CD4-positive, alpha-beta memory T cell (primary cell): ENCODE measurements around the gene ATP6V1F. TPM values are rescaled to one million over a fixed set of nuclear protein-coding genes. Genes with fewer than 3 reads are reported as not detected.

Source experiments
- CTCF ChIA-PET: fragments of 350-600 bp; sonication (Branson Sonifier 250); formaldehyde crosslinking; loops from one replicate; lab custom pipeline; 2021; ENCODE audit warnings: inconsistent platforms; ENCODE audit not compliant: partially characterized antibody; lab: Charles Lee
- POLR2A ChIA-PET: fragments of 350-600 bp; sonication (Branson Sonifier 250); formaldehyde crosslinking; loops from one replicate; lab custom pipeline; 2021; ENCODE audit not compliant: partially characterized antibody; lab: Charles Lee
- DNase-seq, 5 donors: peaks; one replicate each; pipeline versions ENCODE4 v3.0.0 to v3.0.0-alpha.2; 2020 to 2022; ENCODE audit warnings: mixed read lengths in 1 of 5
- H3K27ac ChIP-seq: one replicate; pipeline ENCODE4 v1.7.0; 2013; ENCODE audit warnings: low read depth, low read length
- H3K27me3 ChIP-seq: 2 replicates; pipeline ENCODE4 v1.7.0; 2013; ENCODE audit warnings: mild to moderate bottlenecking, low read length, moderate library complexity; ENCODE audit not compliant: insufficient read depth
- H3K36me3 ChIP-seq: 2 replicates; pipeline ENCODE4 v1.7.0; 2013; ENCODE audit warnings: mild to moderate bottlenecking, low read length, moderate library complexity; ENCODE audit not compliant: insufficient read depth
- H3K4me1 ChIP-seq: 2 replicates; pipeline ENCODE4 v1.7.0; 2013; ENCODE audit warnings: mild to moderate bottlenecking, low read length, moderate library complexity; ENCODE audit not compliant: insufficient read depth
- H3K4me3 ChIP-seq, 2 donors: one replicate each; pipeline ENCODE4 v1.7.0; 2013; ENCODE audit warnings: low read length in 2 of 2, mild to moderate bottlenecking in 1 of 2
- H3K9me3 ChIP-seq, 2 donors: one replicate each; pipeline ENCODE4 v1.7.0; 2013; ENCODE audit warnings: low read length in 2 of 2, control low read depth in 1 of 2; ENCODE audit not compliant: control insufficient read depth in 1 of 2
- H3K27ac Mint-ChIP-seq, 7 donors: one replicate each; pipeline ENCODE4 v1.8.0; 2020 to 2021; ENCODE audit warnings: mixed read lengths in 7 of 7, mild to moderate bottlenecking in 6 of 7, inconsistent platforms in 3 of 7, moderate library complexity in 3 of 7
- H3K27me3 Mint-ChIP-seq, 2 donors: one replicate each; pipeline ENCODE4 v1.8.0; 2020 to 2021; ENCODE audit warnings: mixed read lengths in 2 of 2
- H3K36me3 Mint-ChIP-seq, 2 donors: one replicate each; pipeline ENCODE4 v1.8.0; 2020 to 2021; ENCODE audit warnings: mixed read lengths in 2 of 2, inconsistent platforms in 1 of 2, mild to moderate bottlenecking in 1 of 2
- H3K4me1 Mint-ChIP-seq, 4 donors: one replicate each; pipeline ENCODE4 v1.8.0; 2020 to 2021; ENCODE audit warnings: mixed read lengths in 4 of 4, mild to moderate bottlenecking in 1 of 4
- H3K4me3 Mint-ChIP-seq, 8 donors: one replicate each; pipeline ENCODE4 v1.8.0; 2020 to 2021; ENCODE audit warnings: mixed read lengths in 8 of 8, mild to moderate bottlenecking in 7 of 8, moderate library complexity in 6 of 8, inconsistent platforms in 3 of 8
- H3K9me3 Mint-ChIP-seq, 8 donors: one replicate each; pipeline ENCODE4 v1.8.0; 2020 to 2021; ENCODE audit warnings: mixed read lengths in 8 of 8, mild to moderate bottlenecking in 5 of 8, inconsistent platforms in 3 of 8, moderate library complexity in 1 of 8
- intact Hi-C: fragments of 100-400 bp; cut with micrococcal nuclease; formaldehyde crosslinking; loops from one replicate; pipeline ENCODE4 v1.15.1; 2023
- polyA plus RNA-seq, 2 donors: library from polyadenylated mRNA; unstranded; fragments of 300-500 nt; fragmentation: Illumina TruSeq; gene quantifications; one replicate each; pipeline ENCODE4 v1.2.3, GENCODE V29; 2021
- total RNA-seq, 2 experiments: library from RNA; stranded (reverse); gene quantifications; one replicate each; pipeline ENCODE4 v1.2.3, GENCODE V29; 2021

ATP6V1F gene
- total and polyA plus RNA-seq, 4 experiments from 2014 or later = 74.6 to 392 (median 175) TPM

- Mint-ChIP-seq H3K4me3 (no peak overlapping the region), H3K27ac (no peak overlapping the region), H3K27me3 (peaks cover 1 to 5% of the 10 kb centered on the region in 2 donors), H3K4me1 (peaks cover 0 to 7% (median 2%) of the 10 kb centered on the region in 4 donors), H3K9me3 (no peaks in the 10 kb centered on the region), H3K36me3 (no peaks in the 10 kb centered on the region)
- H3K27me3 ChIP-seq = no peaks in the 10 kb centered on the region
- POLR2A ChIA-PET = no interaction called here
- DNase-seq = no peak
- intact Hi-C loops = no loop called here
- no peak overlapping the region for H3K4me3 ChIP-seq
- peaks cover 3% of the 10 kb centered on the region for H3K4me1 ChIP-seq
- no peaks in the 10 kb centered on the region for H3K36me3 ChIP-seq
- no peaks in the 10 kb centered on the region for H3K9me3 ChIP-seq
- CTCF ChIA-PET = interaction anchor here (2.3 to 7.1 kb wide), 4 partner anchors 19 to 273 kb away, joined by 6 to 68 read pairs (median 34); partner anchors contain the start of gene ATP6V1F
- H3K27ac ChIP-seq = no peak overlapping the region
Observed at GRCh38 chr7:128881458-128882125, 18.9 kb downstream of the ATP6V1F start.

DNA sequence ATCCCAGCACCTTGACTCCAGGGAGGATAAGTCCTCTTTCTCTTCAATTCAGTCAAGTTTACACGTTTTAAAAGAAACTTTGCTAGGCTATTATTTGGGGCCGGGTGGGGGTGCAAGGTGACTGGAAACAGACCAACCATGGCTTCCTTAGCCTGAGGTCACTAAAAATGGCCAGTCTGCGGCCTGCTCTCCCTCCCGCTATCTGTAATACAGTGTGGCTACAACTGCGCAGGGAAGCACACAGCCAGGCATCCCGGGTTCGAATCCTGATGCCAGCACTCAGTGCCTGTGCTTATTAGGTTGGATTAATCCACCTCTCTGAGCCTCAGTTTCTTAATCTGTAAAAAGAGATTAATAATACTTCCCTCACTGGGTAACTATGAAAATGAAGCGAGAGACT, 19.5 kb downstream of the ATP6V1F start:
- intact Hi-C loops = no loop called here
- Histone ChIP-seq H3K4me1 (peaks cover 3% of the 10 kb centered on the region), H3K9me3 (no peaks in the 10 kb centered on the region), H3K27ac (no peak overlapping the region), H3K27me3 (no peaks in the 10 kb centered on the region), H3K4me3 (no peak overlapping the region), H3K36me3 (no peaks in the 10 kb centered on the region)
- Mint-ChIP-seq H3K4me3 (no peak overlapping the region), H3K4me1 (peaks cover 0 to 7% (median 2%) of the 10 kb centered on the region in 4 donors), H3K9me3 (no peaks in the 10 kb centered on the region), H3K27me3 (peaks cover 1 to 5% of the 10 kb centered on the region in 2 donors), H3K36me3 (no peaks in the 10 kb centered on the region), H3K27ac (no peak overlapping the region)
- ChIA-PET POLR2A (no interaction called here), CTCF (interaction anchor here (1.6 to 7.1 kb wide), 7 partner anchors 20 to 408 kb away, joined by 6 to 68 read pairs (median 8); partner anchors contain the start of gene ATP6V1F)
- no peak for DNase-seq

DNA sequence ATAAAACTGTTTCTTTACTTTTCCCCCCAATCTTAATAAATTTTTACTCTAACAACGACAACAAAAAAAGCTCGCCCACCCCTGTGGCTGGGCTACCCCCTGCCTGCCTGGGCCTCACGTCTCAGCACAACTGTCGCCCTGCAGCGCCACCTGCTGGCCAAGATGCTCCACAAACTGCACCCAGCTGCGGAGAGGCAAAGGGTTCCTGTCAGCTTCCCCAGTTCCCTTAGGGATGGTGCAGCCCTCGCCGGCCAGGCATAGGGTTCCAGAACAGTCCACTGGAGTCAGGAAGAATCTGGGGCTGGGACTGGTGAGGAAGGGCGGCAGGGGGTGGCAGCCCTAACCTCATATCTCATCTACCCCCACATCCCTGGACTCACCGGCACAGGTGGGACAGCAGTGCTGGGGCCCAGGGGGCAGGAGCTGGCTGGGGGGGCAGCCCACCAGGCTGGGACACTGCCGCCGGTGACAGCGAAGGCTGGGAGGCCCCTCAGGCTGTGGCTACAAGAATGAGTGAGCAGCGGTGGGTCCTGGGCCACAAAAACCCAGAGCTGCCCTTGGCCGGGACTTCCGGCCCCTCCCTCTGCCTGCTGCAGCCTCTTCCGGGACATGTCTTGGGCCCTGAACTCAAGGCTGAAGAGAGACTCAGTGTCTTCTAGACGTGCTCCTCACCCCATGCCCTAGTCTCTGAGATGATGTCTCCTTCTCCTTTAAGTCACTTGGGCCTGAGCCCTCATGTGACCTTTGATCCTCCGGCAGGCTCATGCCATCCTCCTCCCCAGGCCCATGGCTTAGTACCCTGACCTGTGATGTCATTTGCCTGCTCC, 21.2 kb downstream of the ATP6V1F start:
- H3K9me3 ChIP-seq = no peaks in the 10 kb centered on the region
- peaks cover 0 to 4% (median 2%) of the 10 kb centered on the region in 4 donors for H3K4me1 Mint-ChIP-seq
- ChIA-PET CTCF (interaction anchor here (0.7 to 7.1 kb wide), 29 partner anchors 9 to 457 kb away, joined by 3 to 68 read pairs (median 5); partner anchors contain the start of genes ATP6V1F, CALU and METTL2B), POLR2A (interaction anchor here (0.6 to 1.1 kb wide), 4 partner anchors 20 to 93 kb away, joined by 3 to 4 read pairs (median 3); partner anchors contain the start of gene CCDC136)
- H3K4me3 ChIP-seq = no peak overlapping the region
- peak overlapping the region in 5 of 8 donors; percentile 11 to 49 (median 31) for H3K4me3 Mint-ChIP-seq
- H3K27me3 ChIP-seq = no peaks in the 10 kb centered on the region
- H3K9me3 Mint-ChIP-seq = no peaks in the 10 kb centered on the region
- intact Hi-C loops = loop anchor here (1.0 kb wide), 4 partner anchors 15 to 408 kb away; partner anchors contain the start of gene METTL2B
- no peaks in the 10 kb centered on the region for H3K4me1 ChIP-seq
- no peaks in the 10 kb centered on the region for H3K36me3 ChIP-seq
- H3K27ac Mint-ChIP-seq = peak overlapping the region in 3 of 7 donors; percentile 38 to 69 (median 66)
- DNase-seq = peak; percentile 75 to 82 (median 76)
- H3K36me3 Mint-ChIP-seq = no peaks in the 10 kb centered on the region
- H3K27ac ChIP-seq = no peak overlapping the region
- peaks cover 1 to 5% of the 10 kb centered on the region in 2 donors for H3K27me3 Mint-ChIP-seq

DNA sequence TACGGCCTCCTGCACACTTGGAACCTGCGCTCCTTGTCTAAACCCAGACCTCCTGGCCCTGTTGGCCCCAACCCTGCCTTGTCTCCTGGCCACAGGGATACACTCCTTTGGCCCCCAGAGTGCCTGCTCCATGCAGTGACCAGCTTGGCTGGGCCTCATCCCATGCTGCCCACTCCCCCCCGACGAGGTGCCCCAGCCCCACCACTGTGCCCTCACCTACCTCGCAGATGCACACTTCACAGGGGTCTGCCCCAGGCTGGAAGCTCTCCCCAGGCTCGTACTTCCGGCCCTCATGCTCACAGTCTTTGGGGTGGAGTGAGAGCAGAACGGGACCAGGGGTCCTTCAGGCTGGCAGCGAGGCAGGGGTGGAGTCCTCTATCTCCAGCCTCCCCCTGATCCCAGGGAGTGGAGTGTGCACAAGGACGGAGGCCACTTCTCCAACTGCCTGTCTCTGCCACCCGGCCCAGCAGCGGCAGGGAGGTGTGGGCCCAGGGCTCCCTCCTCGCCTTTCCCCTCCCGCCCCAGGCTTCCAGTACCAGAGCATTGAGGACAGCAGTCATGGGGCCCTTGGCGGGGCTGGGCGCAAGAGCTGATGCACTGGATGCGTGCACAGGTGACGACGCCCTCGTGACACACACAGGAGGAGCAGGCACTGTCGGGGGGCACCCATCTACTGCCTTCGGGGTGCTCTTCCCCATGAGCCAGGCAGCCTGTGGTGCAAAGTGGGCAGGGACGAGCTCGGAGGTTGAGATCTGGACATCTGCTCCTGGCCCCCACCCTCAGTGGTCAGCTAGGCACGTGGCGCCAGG, 22.1 kb downstream of the ATP6V1F start:
- H3K9me3 ChIP-seq = no peaks in the 10 kb centered on the region
- CTCF ChIA-PET = interaction anchor here (1.2 to 7.1 kb wide), 6 partner anchors 23 to 274 kb away, joined by 4 to 68 read pairs (median 12); partner anchors contain the start of gene ATP6V1F
- Mint-ChIP-seq H3K27ac (no peak overlapping the region), H3K27me3 (peaks cover 4 to 7% of the 10 kb centered on the region in 2 donors), H3K4me1 (peaks cover 0 to 4% (median 2%) of the 10 kb centered on the region in 4 donors), H3K9me3 (no peaks in the 10 kb centered on the region), H3K4me3 (no peak overlapping the region), H3K36me3 (no peaks in the 10 kb centered on the region)
- H3K4me1 ChIP-seq = no peaks in the 10 kb centered on the region
- DNase-seq = no peak
- H3K27me3 ChIP-seq = no peaks in the 10 kb centered on the region
- no peak overlapping the region for H3K4me3 ChIP-seq
- no peak overlapping the region for H3K27ac ChIP-seq
- no peaks in the 10 kb centered on the region for H3K36me3 ChIP-seq
- POLR2A ChIA-PET = interaction anchor here (1.1 kb wide), 1 partner anchor 21 kb away, joined by 3 read pairs; no protein-coding TSS in a partner anchor
- intact Hi-C loops = no loop called here

DNA sequence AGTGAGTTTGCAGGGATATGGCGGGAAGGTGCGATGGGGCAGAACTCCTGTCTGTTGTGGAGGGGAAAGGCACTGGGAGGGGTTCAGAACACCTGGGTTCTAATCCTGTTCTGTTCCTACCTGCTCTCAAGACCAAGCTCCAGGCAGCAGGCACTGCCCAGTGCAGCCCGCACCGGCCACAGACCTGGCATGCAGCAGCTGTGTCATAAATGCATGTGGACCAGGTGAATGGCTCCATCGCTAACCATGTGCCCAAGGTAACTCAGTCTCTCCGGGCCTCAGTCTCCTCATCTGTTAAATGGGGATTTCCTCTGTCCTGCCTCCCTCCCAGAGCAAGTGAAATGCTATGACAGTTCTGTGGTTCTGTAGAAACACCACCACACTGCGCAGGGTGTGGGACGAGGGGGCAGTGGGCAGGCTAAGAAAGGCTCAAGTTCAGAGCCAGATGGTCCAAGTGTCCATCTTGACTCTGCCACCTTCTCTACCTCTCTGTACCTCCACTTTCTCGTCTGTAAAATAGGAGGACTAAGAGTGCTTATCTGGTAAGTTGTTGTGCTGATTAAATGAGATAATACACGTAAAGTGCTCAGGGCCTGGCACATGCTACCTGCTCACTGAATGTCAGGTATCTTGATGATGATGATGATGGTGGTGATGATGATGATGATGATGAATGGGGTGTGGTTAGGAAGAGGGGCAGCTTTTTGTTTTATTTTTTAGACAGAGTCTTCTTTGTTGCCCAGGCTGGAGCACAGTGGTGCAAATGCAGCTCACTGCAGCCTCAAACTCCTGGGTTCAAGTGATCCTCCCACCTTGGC, 22.9 kb downstream of the ATP6V1F start:
- no peak overlapping the region for H3K27ac ChIP-seq
- Mint-ChIP-seq H3K9me3 (no peaks in the 10 kb centered on the region), H3K4me1 (peaks cover 0 to 4% (median 2%) of the 10 kb centered on the region in 4 donors), H3K27me3 (peaks cover 6 to 10% of the 10 kb centered on the region in 2 donors), H3K36me3 (no peaks in the 10 kb centered on the region), H3K4me3 (no peak overlapping the region), H3K27ac (no peak overlapping the region)
- H3K4me3 ChIP-seq = no peak overlapping the region
- H3K36me3 ChIP-seq = no peaks in the 10 kb centered on the region
- H3K27me3 ChIP-seq = no peaks in the 10 kb centered on the region
- ChIA-PET POLR2A (no interaction called here), CTCF (interaction anchor here (0.8 to 7.1 kb wide), 6 partner anchors 18 to 417 kb away, joined by 3 to 68 read pairs (median 5); partner anchors contain the start of gene ATP6V1F)
- H3K4me1 ChIP-seq = no peaks in the 10 kb centered on the region
- H3K9me3 ChIP-seq = no peaks in the 10 kb centered on the region
- intact Hi-C loops = no loop called here
- no peak for DNase-seq
